WTC11 (cell line): ENCODE data around the gene SNX14. TPM values are rescaled to one million over a fixed set of nuclear protein-coding genes. Genes with fewer than 3 reads are reported as not detected.

Source experiments
- ATAC-seq: fragments of 200-7000 bp; cut with Tn5 transposase; 2 replicates; pipeline ENCODE4 v1.10.0; 2021; ENCODE audit warnings: mild to moderate bottlenecking, moderate library complexity
- CTCF ChIA-PET: fragments of 300-600 bp; sonication (Branson Sonifier 250); formaldehyde crosslinking; loops from one replicate; lab custom pipeline; 2021; ENCODE audit warnings: antibody characterized with exemption; lab: Charles Lee
- POLR2A ChIA-PET: fragments of 350-600 bp; sonication (Branson Sonifier 250); formaldehyde crosslinking; loops from one replicate; lab custom pipeline; 2021; ENCODE audit warnings: antibody characterized with exemption; lab: Charles Lee
- DNase-seq: peaks from one replicate; pipeline ENCODE4 v3.0.0; 2021; ENCODE audit warnings: low spot score
- H3K27ac Mint-ChIP-seq: 2 replicates; pipeline ENCODE4 v1.8.0; 2021; ENCODE audit warnings: mixed read lengths
- H3K27me3 Mint-ChIP-seq: 2 replicates; pipeline ENCODE4 v1.8.0; 2021; ENCODE audit warnings: low read depth, mild to moderate bottlenecking, moderate library complexity, mixed read lengths
- H3K36me3 Mint-ChIP-seq: 2 replicates; pipeline ENCODE4 v1.8.0; 2021; ENCODE audit warnings: mixed read lengths
- H3K4me1 Mint-ChIP-seq: 2 replicates; pipeline ENCODE4 v1.8.0; 2022; ENCODE audit warnings: mixed read lengths
- H3K4me3 Mint-ChIP-seq: 2 replicates; pipeline ENCODE4 v1.8.0; 2021; ENCODE audit warnings: mild to moderate bottlenecking, moderate library complexity, mixed read lengths
- H3K9me3 Mint-ChIP-seq: 2 replicates; pipeline ENCODE4 v1.8.0; 2021; ENCODE audit warnings: mixed read lengths
- CBFB ChIP-seq: sonication (generic); formaldehyde crosslinking; IDR thresholded peaks from 2 replicates; pipeline ENCODE4 v1.8.1; 2022; ENCODE audit warnings: mild to moderate bottlenecking, low read depth, missing genetic modification reagents
- CREM ChIP-seq: sonication (generic); formaldehyde crosslinking; IDR thresholded peaks from 2 replicates; pipeline ENCODE4 v1.8.1; 2022; ENCODE audit warnings: mild to moderate bottlenecking, missing genetic modification reagents, moderate library complexity
- ETV6 ChIP-seq: sonication (generic); formaldehyde crosslinking; IDR thresholded peaks from 2 replicates; pipeline ENCODE4 v1.8.1; 2022; ENCODE audit warnings: mild to moderate bottlenecking, missing genetic modification reagents
- FOXK1 ChIP-seq: sonication (generic); formaldehyde crosslinking; IDR thresholded peaks from 2 replicates; pipeline ENCODE4 v1.8.0; 2022; ENCODE audit warnings: mild to moderate bottlenecking, moderate library complexity, missing genetic modification reagents
- FOXP1 ChIP-seq: sonication (generic); formaldehyde crosslinking; IDR thresholded peaks from 2 replicates; pipeline ENCODE4 v1.8.0; 2022; ENCODE audit warnings: missing genetic modification reagents, mild to moderate bottlenecking, moderate library complexity, borderline replicate concordance
- GRHL2 ChIP-seq: fragments of 250-450 bp; sonication (Bioruptor Pico); IDR thresholded peaks from 2 replicates; pipeline ENCODE4 v1.8.0; 2022; ENCODE audit warnings: mild to moderate bottlenecking, moderate library complexity; ENCODE audit not compliant: insufficient replicate concordance, severe bottlenecking
- MLX ChIP-seq: sonication (generic); formaldehyde crosslinking; IDR thresholded peaks from 2 replicates; pipeline ENCODE4 v1.8.1; 2023; ENCODE audit warnings: mild to moderate bottlenecking, missing genetic modification reagents, moderate library complexity
- MXD4 ChIP-seq: fragments of 250-450 bp; sonication (Bioruptor Pico); IDR thresholded peaks from 2 replicates; pipeline ENCODE4 v1.8.0; 2021; ENCODE audit warnings: mild to moderate bottlenecking, moderate library complexity, borderline replicate concordance
- NR3C1 ChIP-seq: sonication (generic); formaldehyde crosslinking; conservative IDR thresholded peaks from 2 replicates; pipeline ENCODE4 v1.8.1; 2023; ENCODE audit warnings: low read depth, mild to moderate bottlenecking, missing genetic modification reagents
- PRRX2 ChIP-seq: fragments of 250-450 bp; sonication (Bioruptor Pico); IDR thresholded peaks from 2 replicates; pipeline ENCODE4 v1.8.0; 2021; ENCODE audit warnings: mild to moderate bottlenecking
- RORB ChIP-seq: fragments of 250-450 bp; sonication (Bioruptor Pico); IDR thresholded peaks from 2 replicates; pipeline ENCODE4 v1.9.0; 2021; ENCODE audit warnings: mild to moderate bottlenecking
- SMAD3 ChIP-seq: sonication (generic); formaldehyde crosslinking; IDR thresholded peaks from 2 replicates; pipeline ENCODE4 v1.8.0; 2022; ENCODE audit warnings: missing genetic modification reagents, mild to moderate bottlenecking, borderline replicate concordance
- SOX15 ChIP-seq: fragments of 250-450 bp; sonication (Bioruptor Pico); IDR thresholded peaks from 2 replicates; pipeline ENCODE4 v1.9.0; 2021; ENCODE audit warnings: mild to moderate bottlenecking
- SP1 ChIP-seq: sonication (generic); formaldehyde crosslinking; conservative IDR thresholded peaks from 2 replicates; pipeline ENCODE4 v1.8.1; 2022; ENCODE audit warnings: missing genetic modification reagents
- TCF7 ChIP-seq: sonication (generic); formaldehyde crosslinking; IDR thresholded peaks from 2 replicates; pipeline ENCODE4 v1.8.0; 2022; ENCODE audit warnings: mild to moderate bottlenecking, low read depth, missing genetic modification reagents, moderate library complexity
- ZBTB21 ChIP-seq: sonication (generic); formaldehyde crosslinking; IDR thresholded peaks from 2 replicates; pipeline ENCODE4 v1.8.1; 2023; ENCODE audit warnings: mild to moderate bottlenecking, missing genetic modification reagents, borderline replicate concordance
- ZBTB43 ChIP-seq: sonication (generic); formaldehyde crosslinking; IDR thresholded peaks from 2 replicates; pipeline ENCODE4 v1.8.1; 2023; ENCODE audit warnings: mild to moderate bottlenecking, missing genetic modification reagents
- ZNF138 ChIP-seq: sonication (generic); formaldehyde crosslinking; conservative IDR thresholded peaks from 2 replicates; pipeline ENCODE4 v1.8.1; 2022; ENCODE audit warnings: mild to moderate bottlenecking, moderate library complexity, missing genetic modification reagents
- ZNF219 ChIP-seq: sonication (generic); formaldehyde crosslinking; IDR thresholded peaks from 2 replicates; pipeline ENCODE4 v1.8.0; 2023; ENCODE audit warnings: missing genetic modification reagents, mild to moderate bottlenecking, borderline replicate concordance
- ZNF232 ChIP-seq: sonication (generic); formaldehyde crosslinking; IDR thresholded peaks from 2 replicates; pipeline ENCODE4 v1.8.0; 2022; ENCODE audit warnings: mild to moderate bottlenecking, missing genetic modification reagents
- ZNF671 ChIP-seq: fragments of 250-450 bp; sonication (Bioruptor Pico); IDR thresholded peaks from 2 replicates; pipeline ENCODE4 v1.8.0; 2021; ENCODE audit warnings: mild to moderate bottlenecking
- total RNA-seq: library from RNA; stranded (reverse); gene quantifications from 3 replicates; pipeline ENCODE4 v1.2.3, GENCODE V29; 2021
- TF ChIP-seq, protein P1 (sequence below): sonication (generic); formaldehyde crosslinking; IDR thresholded peaks from 2 replicates; pipeline ENCODE4 v1.8.0; 2022; ENCODE audit warnings: missing genetic modification reagents
- TF ChIP-seq, protein P2 (sequence below): sonication (generic); formaldehyde crosslinking; IDR thresholded peaks from 2 replicates; pipeline ENCODE4 v1.8.0; 2023; ENCODE audit warnings: mild to moderate bottlenecking, missing genetic modification reagents
- TF ChIP-seq, protein P3 (sequence below): fragments of 250-450 bp; sonication (Bioruptor Pico); IDR thresholded peaks from 2 replicates; pipeline ENCODE4 v1.9.0; 2021; ENCODE audit warnings: mild to moderate bottlenecking
- TF ChIP-seq, protein P4 (sequence below): sonication (generic); formaldehyde crosslinking; IDR thresholded peaks from 2 replicates; pipeline ENCODE4 v1.8.1; 2023; ENCODE audit warnings: mild to moderate bottlenecking, moderate library complexity, missing genetic modification reagents

The SNX14 gene
- total RNA-seq, 1 experiment from 2014 or later = 34.3 TPM

GRCh38 chr6:85463621-85464259, 129.9 kb downstream of the SNX14 start:
- no peak for DNase-seq
- no peaks in the 10 kb centered on the region for H3K9me3 Mint-ChIP-seq
- peaks cover 21% of the 10 kb centered on the region for H3K4me1 Mint-ChIP-seq
- H3K4me3 Mint-ChIP-seq = no peak overlapping the region
- TF ChIP-seq ZBTB43 (CRISPR knock-in tag) = no peak
- TF ChIP-seq FOXK1 (CRISPR knock-in tag) = no peak
- no peak for TF ChIP-seq FOXP1 (CRISPR knock-in tag)
- no peak for TF ChIP-seq PRRX2 (CRISPR knock-in tag)
- TF ChIP-seq MLX (CRISPR knock-in tag) = no peak
- TF ChIP-seq NR3C1 (CRISPR knock-in tag) = no peak
- no peak for TF ChIP-seq ETV6
- TF ChIP-seq, protein P1, sequence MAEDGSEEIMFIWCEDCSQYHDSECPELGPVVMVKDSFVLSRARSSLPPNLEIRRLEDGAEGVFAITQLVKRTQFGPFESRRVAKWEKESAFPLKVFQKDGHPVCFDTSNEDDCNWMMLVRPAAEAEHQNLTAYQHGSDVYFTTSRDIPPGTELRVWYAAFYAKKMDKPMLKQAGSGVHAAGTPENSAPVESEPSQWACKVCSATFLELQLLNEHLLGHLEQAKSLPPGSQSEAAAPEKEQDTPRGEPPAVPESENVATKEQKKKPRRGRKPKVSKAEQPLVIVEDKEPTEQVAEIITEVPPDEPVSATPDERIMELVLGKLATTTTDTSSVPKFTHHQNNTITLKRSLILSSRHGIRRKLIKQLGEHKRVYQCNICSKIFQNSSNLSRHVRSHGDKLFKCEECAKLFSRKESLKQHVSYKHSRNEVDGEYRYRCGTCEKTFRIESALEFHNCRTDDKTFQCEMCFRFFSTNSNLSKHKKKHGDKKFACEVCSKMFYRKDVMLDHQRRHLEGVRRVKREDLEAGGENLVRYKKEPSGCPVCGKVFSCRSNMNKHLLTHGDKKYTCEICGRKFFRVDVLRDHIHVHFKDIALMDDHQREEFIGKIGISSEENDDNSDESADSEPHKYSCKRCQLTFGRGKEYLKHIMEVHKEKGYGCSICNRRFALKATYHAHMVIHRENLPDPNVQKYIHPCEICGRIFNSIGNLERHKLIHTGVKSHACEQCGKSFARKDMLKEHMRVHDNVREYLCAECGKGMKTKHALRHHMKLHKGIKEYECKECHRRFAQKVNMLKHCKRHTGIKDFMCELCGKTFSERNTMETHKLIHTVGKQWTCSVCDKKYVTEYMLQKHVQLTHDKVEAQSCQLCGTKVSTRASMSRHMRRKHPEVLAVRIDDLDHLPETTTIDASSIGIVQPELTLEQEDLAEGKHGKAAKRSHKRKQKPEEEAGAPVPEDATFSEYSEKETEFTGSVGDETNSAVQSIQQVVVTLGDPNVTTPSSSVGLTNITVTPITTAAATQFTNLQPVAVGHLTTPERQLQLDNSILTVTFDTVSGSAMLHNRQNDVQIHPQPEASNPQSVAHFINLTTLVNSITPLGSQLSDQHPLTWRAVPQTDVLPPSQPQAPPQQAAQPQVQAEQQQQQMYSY (CRISPR knock-in tag) = no peak
- TF ChIP-seq, protein P2, sequence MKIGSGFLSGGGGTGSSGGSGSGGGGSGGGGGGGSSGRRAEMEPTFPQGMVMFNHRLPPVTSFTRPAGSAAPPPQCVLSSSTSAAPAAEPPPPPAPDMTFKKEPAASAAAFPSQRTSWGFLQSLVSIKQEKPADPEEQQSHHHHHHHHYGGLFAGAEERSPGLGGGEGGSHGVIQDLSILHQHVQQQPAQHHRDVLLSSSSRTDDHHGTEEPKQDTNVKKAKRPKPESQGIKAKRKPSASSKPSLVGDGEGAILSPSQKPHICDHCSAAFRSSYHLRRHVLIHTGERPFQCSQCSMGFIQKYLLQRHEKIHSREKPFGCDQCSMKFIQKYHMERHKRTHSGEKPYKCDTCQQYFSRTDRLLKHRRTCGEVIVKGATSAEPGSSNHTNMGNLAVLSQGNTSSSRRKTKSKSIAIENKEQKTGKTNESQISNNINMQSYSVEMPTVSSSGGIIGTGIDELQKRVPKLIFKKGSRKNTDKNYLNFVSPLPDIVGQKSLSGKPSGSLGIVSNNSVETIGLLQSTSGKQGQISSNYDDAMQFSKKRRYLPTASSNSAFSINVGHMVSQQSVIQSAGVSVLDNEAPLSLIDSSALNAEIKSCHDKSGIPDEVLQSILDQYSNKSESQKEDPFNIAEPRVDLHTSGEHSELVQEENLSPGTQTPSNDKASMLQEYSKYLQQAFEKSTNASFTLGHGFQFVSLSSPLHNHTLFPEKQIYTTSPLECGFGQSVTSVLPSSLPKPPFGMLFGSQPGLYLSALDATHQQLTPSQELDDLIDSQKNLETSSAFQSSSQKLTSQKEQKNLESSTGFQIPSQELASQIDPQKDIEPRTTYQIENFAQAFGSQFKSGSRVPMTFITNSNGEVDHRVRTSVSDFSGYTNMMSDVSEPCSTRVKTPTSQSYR = no peak
- no peak for TF ChIP-seq SOX15 (CRISPR knock-in tag)
- no peak for TF ChIP-seq ZNF138 (CRISPR knock-in tag)
- TF ChIP-seq ZBTB21 = no peak
- no peak for TF ChIP-seq ZNF219
- no peak for TF ChIP-seq MXD4
- no peak for TF ChIP-seq ZNF671 (CRISPR knock-in tag)
- TF ChIP-seq TCF7 (CRISPR knock-in tag) = no peak
- TF ChIP-seq SMAD3 (CRISPR knock-in tag) = no peak
- no peak for TF ChIP-seq GRHL2 (CRISPR knock-in tag)
- TF ChIP-seq, all 79 proteins: peak for 0
- ChIA-PET CTCF (interaction anchor here (4.3 kb wide), 1 partner anchor 19 kb away, joined by 24 read pairs; no protein-coding TSS in a partner anchor), POLR2A (no interaction called here)
- no peaks in the 10 kb centered on the region for H3K27me3 Mint-ChIP-seq
- ATAC-seq = no peak
- no peaks in the 10 kb centered on the region for H3K36me3 Mint-ChIP-seq
- H3K27ac Mint-ChIP-seq = no peak overlapping the region

- Mint-ChIP-seq H3K27me3 (no peaks in the 10 kb centered on the region), H3K9me3 (no peaks in the 10 kb centered on the region), H3K27ac (no peak overlapping the region), H3K36me3 (no peaks in the 10 kb centered on the region), H3K4me1 (peaks cover 30% of the 10 kb centered on the region), H3K4me3 (no peak overlapping the region)
- ChIA-PET POLR2A (no interaction called here), CTCF (interaction anchor here (4.3 kb wide), 1 partner anchor 20 kb away, joined by 24 read pairs; no protein-coding TSS in a partner anchor)
- ATAC-seq = no peak
- DNase-seq = no peak
- TF ChIP-seq RORB (CRISPR knock-in tag) (no peak), CREM (CRISPR knock-in tag) (no peak), ZBTB21 (no peak), CBFB (CRISPR knock-in tag) (no peak), ZNF232 (CRISPR knock-in tag) (no peak), SP1 (no peak)
- TF ChIP-seq, protein P3, sequence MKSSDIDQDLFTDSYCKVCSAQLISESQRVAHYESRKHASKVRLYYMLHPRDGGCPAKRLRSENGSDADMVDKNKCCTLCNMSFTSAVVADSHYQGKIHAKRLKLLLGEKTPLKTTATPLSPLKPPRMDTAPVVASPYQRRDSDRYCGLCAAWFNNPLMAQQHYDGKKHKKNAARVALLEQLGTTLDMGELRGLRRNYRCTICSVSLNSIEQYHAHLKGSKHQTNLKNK (CRISPR knock-in tag) = no peak
- TF ChIP-seq, protein P4, sequence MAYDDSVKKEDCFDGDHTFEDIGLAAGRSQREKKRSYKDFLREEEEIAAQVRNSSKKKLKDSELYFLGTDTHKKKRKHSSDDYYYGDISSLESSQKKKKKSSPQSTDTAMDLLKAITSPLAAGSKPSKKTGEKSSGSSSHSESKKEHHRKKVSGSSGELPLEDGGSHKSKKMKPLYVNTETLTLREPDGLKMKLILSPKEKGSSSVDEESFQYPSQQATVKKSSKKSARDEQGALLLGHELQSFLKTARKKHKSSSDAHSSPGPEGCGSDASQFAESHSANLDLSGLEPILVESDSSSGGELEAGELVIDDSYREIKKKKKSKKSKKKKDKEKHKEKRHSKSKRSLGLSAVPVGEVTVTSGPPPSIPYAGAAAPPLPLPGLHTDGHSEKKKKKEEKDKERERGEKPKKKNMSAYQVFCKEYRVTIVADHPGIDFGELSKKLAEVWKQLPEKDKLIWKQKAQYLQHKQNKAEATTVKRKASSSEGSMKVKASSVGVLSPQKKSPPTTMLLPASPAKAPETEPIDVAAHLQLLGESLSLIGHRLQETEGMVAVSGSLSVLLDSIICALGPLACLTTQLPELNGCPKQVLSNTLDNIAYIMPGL = no peak
Measured at GRCh38 chr6:85462673-85463072, 131.0 kb downstream of the SNX14 start.
